GM13976 (cell line): ENCODE results near the gene UBR4.

Experiments used
- DNase-seq: peaks from one replicate; pipeline ENCODE4 v3.0.0; 2012; ENCODE audit warnings: low spot score
- CTCF ChIP-seq: IDR thresholded peaks from 2 replicates; pipeline ENCODE4 v1.5.1; 2012; ENCODE audit warnings: borderline replicate concordance, mild to moderate bottlenecking; ENCODE audit not compliant: insufficient read depth; ENCODE audit errors: extremely low read depth, missing control alignments, control extremely low read depth
- in situ Hi-C: fragments of 300-500 bp; cut with MboI; formaldehyde crosslinking; loops from one replicate; pipeline ENCODE4 v1.12.0; 2022; ENCODE audit warnings: low sequenced_read_pairs, mixed read lengths, inconsistent platforms; ENCODE audit not compliant: unreplicated experiment

UBR4 gene

GRCh38 chr1:19070891-19071621 lies 139.0 kb downstream of the UBR4 start:
- peak; percentile 27 for DNase-seq
- in situ Hi-C loops = no loop called here

DNA sequence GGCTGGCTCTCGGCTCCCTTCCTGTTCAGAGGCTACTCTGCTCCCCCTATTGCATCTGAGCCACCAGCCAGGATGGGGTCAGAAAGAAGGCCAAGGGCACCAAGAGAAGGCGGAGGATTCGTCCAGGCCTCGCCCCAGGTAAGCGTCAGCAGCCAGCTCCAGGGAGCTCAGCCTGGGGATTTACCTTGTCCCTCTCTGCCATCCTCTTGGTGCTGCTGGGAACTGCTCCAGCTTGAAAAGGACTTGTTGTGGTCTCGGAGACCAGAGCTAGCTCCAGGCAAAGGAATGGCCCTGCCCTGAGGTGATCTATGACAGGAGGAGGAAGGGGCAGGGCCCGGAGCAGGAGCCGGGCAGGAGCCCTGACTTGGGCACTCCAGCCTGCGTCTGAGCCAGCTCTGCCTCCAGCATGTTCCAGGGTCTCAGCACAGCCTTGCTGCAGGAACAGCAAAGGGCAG lies 139.8 kb downstream of the UBR4 start:
- in situ Hi-C loops = no loop called here
- DNase-seq = peak; percentile 33
- no peak for TF ChIP-seq CTCF

More at GRCh38 chr1:19070891-19071621, 139.0 kb downstream of the UBR4 start:
- TF ChIP-seq CTCF = no peak

GRCh38 chr1:19068639-19069276 lies 141.3 kb downstream of the UBR4 start:
- DNase-seq = peak; percentile 26
- TF ChIP-seq CTCF = no peak
- in situ Hi-C loops = no loop called here

- peak; percentile 25 for DNase-seq
- in situ Hi-C loops = no loop called here
- no peak for TF ChIP-seq CTCF
Measured at GRCh38 chr1:19067912-19068638, 142.0 kb downstream of the UBR4 start.

GRCh38 chr1:19067182-19067911 lies 142.7 kb downstream of the UBR4 start:
- no peak for DNase-seq
- TF ChIP-seq CTCF = no peak
- in situ Hi-C loops = no loop called here

DNA sequence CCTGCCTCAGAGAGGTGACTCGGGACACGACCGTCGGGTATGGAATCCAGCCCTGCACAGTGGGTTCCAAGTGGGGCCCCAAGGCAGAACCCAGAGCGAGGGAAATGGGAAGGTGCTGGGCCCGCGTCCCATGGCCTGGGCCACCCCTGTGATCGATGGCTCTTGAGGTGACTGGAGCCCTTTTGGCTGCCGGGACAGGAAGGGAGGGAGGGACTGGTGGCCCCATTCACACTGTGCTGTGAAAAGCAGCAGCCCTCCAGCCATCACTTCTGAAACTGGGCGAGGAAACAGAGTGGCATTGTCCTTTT lies 143.2 kb downstream of the UBR4 start:
- in situ Hi-C loops = no loop called here
- DNase-seq = peak; percentile 32
- TF ChIP-seq CTCF = no peak
